ENCODE measurements around the gene TMEM214. TPM values are rescaled to one million over a fixed set of nuclear protein-coding genes. Genes with fewer than 3 reads are reported as not detected.

The TMEM214 gene
- total and polyA plus RNA-seq, 2 of the 8 experiments (the other 6 are each of a cell fraction or from before 2014, with no cell fraction given): 49.7 to 71.0 TPM

DNA sequence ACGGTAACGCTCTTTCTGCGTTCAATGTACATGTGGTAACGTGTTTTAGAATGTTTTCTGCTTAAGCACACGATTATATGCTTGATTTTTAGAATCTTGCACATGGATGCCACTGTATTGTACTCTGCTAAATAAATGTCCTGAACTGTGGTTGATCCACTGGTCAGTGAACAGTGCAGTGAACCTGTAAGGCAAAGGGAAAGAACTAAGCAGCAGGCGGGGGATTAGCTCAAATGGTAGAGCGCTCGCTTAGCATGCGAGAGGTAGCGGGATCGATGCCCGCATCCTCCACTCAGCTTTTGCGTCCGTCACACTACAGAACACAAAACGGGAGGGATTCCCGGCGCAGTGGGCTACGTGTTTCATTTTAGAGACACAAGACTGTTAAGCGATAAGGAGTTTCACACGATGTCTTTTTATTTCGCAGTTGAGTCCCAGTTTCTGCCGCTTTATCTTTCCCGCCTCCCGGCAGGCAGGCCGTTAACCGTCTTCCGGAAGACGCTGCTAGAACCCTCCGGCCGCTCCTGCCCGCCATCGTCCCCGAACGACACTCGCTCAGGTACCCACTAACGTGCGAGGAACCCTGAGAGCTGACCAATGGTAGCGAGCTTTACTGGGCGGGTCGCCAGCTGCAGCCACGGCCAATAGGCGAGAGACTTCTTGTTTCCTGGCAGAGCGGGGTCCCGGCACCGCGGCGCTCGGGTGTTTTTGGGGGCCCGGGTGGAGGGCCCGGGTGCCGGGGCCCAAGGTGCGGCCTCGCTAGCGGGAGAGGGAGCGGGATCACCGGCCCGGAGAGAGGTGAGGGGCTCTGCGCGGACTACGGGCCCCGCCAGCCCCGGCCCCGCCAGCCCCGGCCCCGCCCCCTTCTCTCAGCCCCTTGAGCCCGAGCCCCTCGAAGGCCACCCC is 18.5 kb downstream of the TMEM214 start, which contains the start of gene AGBL5 (continued):
- TF ChIP-seq POLR2AphosphoS5 (IDR thresholded peaks at IDR 0.05; ENCODE audit: low read depth, low read length) (0 out of 2 replicates have a peak, but pooled peaks have one; percentile 41), SIX5 (IDR thresholded peaks at IDR 0.05; ENCODE audit: low read depth, low read length) (no peak), RAD21 (IDR thresholded peaks at IDR 0.05 in 1 of 2, conservative IDR thresholded peaks at IDR 0.05 in 1 of 2; ENCODE audit: low read depth in 2 of 2, low read length in 2 of 2) (no peak), GABPA (IDR thresholded peaks at IDR 0.05; ENCODE audit: borderline replicate concordance, insufficient read depth, low read length) (no peak), POU5F1 (IDR thresholded peaks at IDR 0.05; ENCODE audit: low read depth, low read length) (0 out of 2 replicates have a peak, but pooled peaks have one; percentile 3), RNF2 (IDR thresholded peaks at IDR 0.05; ENCODE audit: borderline replicate concordance, low read depth, low read length, missing control alignments, poor library complexity, severe bottlenecking) (no peak), CBX5 (IDR thresholded peaks at IDR 0.05; ENCODE audit: low read depth, low read length) (no peak), SIRT6 (IDR thresholded peaks at IDR 0.05; ENCODE audit: low read length) (no peak), EP300 (IDR thresholded peaks at IDR 0.05; ENCODE audit: borderline replicate concordance in 1 of 2, low read depth in 2 of 2, low read length in 2 of 2) (no peak), ATF3 (IDR thresholded peaks at IDR 0.05; ENCODE audit: insufficient read depth, low read depth, low read length) (no peak), SAP30 (IDR thresholded peaks at IDR 0.05; ENCODE audit: insufficient read depth, insufficient replicate concordance, low read length) (no peak), SP4 (IDR thresholded peaks at IDR 0.05; ENCODE audit: low read length) (peak; percentile 85; the same call in 1 of the 2 replicates), BACH1 (IDR thresholded peaks at IDR 0.05; ENCODE audit: low read length) (peak; percentile 93), CBX8 (IDR thresholded peaks at IDR 0.05; ENCODE audit: borderline replicate concordance, low read depth, low read length) (no peak), TAF7 (optimal IDR thresholded peaks at IDR 0.05; ENCODE audit: borderline replicate concordance, low read depth, low read length) (no peak), KDM1A (IDR thresholded peaks at IDR 0.05; ENCODE audit: borderline replicate concordance, low read length) (0 out of 2 replicates have a peak, but pooled peaks have one; percentile 62), NRF1 (IDR thresholded peaks at IDR 0.05; ENCODE audit: low read depth, low read length) (peak; percentile 43; the same call in 1 of the 2 replicates), SRF (IDR thresholded peaks at IDR 0.05; ENCODE audit: low read depth, low read length) (no peak), MAFK (IDR thresholded peaks at IDR 0.05; ENCODE audit: low read depth, low read length) (peak; percentile 82), TCF12 (IDR thresholded peaks at IDR 0.05; ENCODE audit: low read depth, low read length) (0 out of 2 replicates have a peak, but pooled peaks have one; percentile 41)

Measured in H1 (cell line).